IMR-90 (cell line): ENCODE data around the gene CSE1L. TPM values are rescaled to one million over a fixed set of nuclear protein-coding genes. Genes with fewer than 3 reads are reported as not detected.
"Not testable (repeated sequence)": the region's sequence is repeated elsewhere in the genome, so short reads cannot be mapped to it uniquely, and the experiment has no call there.

Experiments used
- ATAC-seq: fragments of 200-7000 bp; cut with Tn5 transposase; 2 replicates; pipeline ENCODE4 v1.9.1; 2020; ENCODE audit warnings: low read depth, mild to moderate bottlenecking, moderate library complexity
- BruUV-seq: library from RNA; stranded (reverse); fragments of 400-500 nt; replicated peaks from 2 replicates; lab custom pipeline; 2021; lab: Mats Ljungman, UMichigan
- CTCF ChIA-PET: fragments of 300-600 bp; formaldehyde crosslinking; extraction: SDS; loops from one replicate; lab custom pipeline; 2021; ENCODE audit warnings: antibody characterized with exemption; lab: Yijun Ruan, JAX
- POLR2A ChIA-PET: fragments of 300-600 bp; sonication (Branson Sonifier 250); formaldehyde crosslinking; loops from one replicate; lab custom pipeline; 2022; ENCODE audit warnings: antibody characterized with exemption; ENCODE audit not compliant: unreplicated experiment; lab: Charles Lee
- DNase-seq: peaks from one replicate; pipeline ENCODE4 v3.0.0; 2013
- H2AFZ ChIP-seq: replicated peaks from 2 replicates; pipeline ENCODE3; 2013; ENCODE audit warnings: low read length, mild to moderate bottlenecking; ENCODE audit not compliant: poor library complexity
- H2AK5ac ChIP-seq: 2 replicates; pipeline ENCODE4 v1.6.1; 2013; ENCODE audit warnings: low read depth, low read length, inconsistent platforms
- H2AK9ac ChIP-seq: replicated peaks from 2 replicates; pipeline ENCODE3; 2013; ENCODE audit warnings: mild to moderate bottlenecking, low read depth, low read length, moderate library complexity; ENCODE audit not compliant: poor library complexity
- H2BK120ac ChIP-seq: 2 replicates; pipeline ENCODE4 v1.6.1; 2013; ENCODE audit warnings: low read depth, low read length, inconsistent platforms
- H2BK15ac ChIP-seq: 3 replicates; pipeline ENCODE4 v1.6.1; 2013; ENCODE audit warnings: low read depth, low read length, inconsistent platforms
- H2BK20ac ChIP-seq: 2 replicates; pipeline ENCODE4 v1.6.1; 2013; ENCODE audit warnings: low read depth, mild to moderate bottlenecking, inconsistent platforms, low read length, moderate library complexity
- H2BK5ac ChIP-seq: 2 replicates; pipeline ENCODE4 v1.6.1; 2013; ENCODE audit warnings: mild to moderate bottlenecking, low read depth, low read length, inconsistent platforms; ENCODE audit not compliant: poor library complexity, severe bottlenecking
- H3K14ac ChIP-seq: replicated peaks from 2 replicates; pipeline ENCODE4 v1.6.1; 2013; ENCODE audit warnings: low read depth, low read length, inconsistent platforms
- H3K18ac ChIP-seq: 2 replicates; pipeline ENCODE4 v1.6.1; 2013; ENCODE audit warnings: low read depth, low read length, control low read depth
- H3K23ac ChIP-seq: 2 replicates; pipeline ENCODE4 v1.6.1; 2013; ENCODE audit warnings: low read depth, low read length, inconsistent platforms
- H3K27ac ChIP-seq: 2 replicates; pipeline ENCODE4 v1.5.1; 2013; ENCODE audit warnings: mild to moderate bottlenecking, control low read depth, low read length; ENCODE audit not compliant: insufficient read depth
- H3K27me3 ChIP-seq: 2 replicates; pipeline ENCODE4 v1.6.1; 2013; ENCODE audit warnings: low read length; ENCODE audit not compliant: control insufficient read depth, insufficient read depth
- H3K36me3 ChIP-seq: 2 replicates; pipeline ENCODE4 v1.6.1; 2013; ENCODE audit warnings: low read length, mixed read lengths; ENCODE audit not compliant: control insufficient read depth, insufficient read depth
- H3K4ac ChIP-seq: 2 replicates; pipeline ENCODE4 v1.6.1; 2013; ENCODE audit warnings: low read depth, low read length, inconsistent platforms
- H3K4me1 ChIP-seq: 2 replicates; pipeline ENCODE4 v1.6.1; 2013; ENCODE audit warnings: low read length, mixed read lengths; ENCODE audit not compliant: control insufficient read depth, insufficient read depth
- H3K4me2 ChIP-seq: 2 replicates; pipeline ENCODE4 v1.6.1; 2013; ENCODE audit warnings: low read depth, mild to moderate bottlenecking, control low read depth, low read length, moderate library complexity
- H3K4me3 ChIP-seq: 2 replicates; pipeline ENCODE4 v1.5.1; 2013; ENCODE audit warnings: low read depth, mild to moderate bottlenecking, control low read depth, low read length, moderate library complexity; ENCODE audit not compliant: insufficient read depth
- H3K56ac ChIP-seq: 2 replicates; pipeline ENCODE4 v1.6.1; 2013; ENCODE audit warnings: low read length, inconsistent platforms; ENCODE audit not compliant: insufficient read depth; ENCODE audit errors: extremely low read depth
- H3K79me1 ChIP-seq, 2 experiments: 2 replicates each; pipeline ENCODE4 v1.6.1; 2013; ENCODE audit warnings: low read length in 2 of 2, inconsistent platforms in 1 of 2, low read depth in 1 of 2
- H3K9ac ChIP-seq: 2 replicates; pipeline ENCODE4 v1.6.1; 2013; ENCODE audit warnings: low read depth, low read length, control low read depth
- H3K9me1 ChIP-seq: 2 replicates; pipeline ENCODE4 v1.6.1; 2013; ENCODE audit warnings: low read length, inconsistent platforms; ENCODE audit not compliant: insufficient read depth
- H3K9me3 ChIP-seq: 2 replicates; pipeline ENCODE4 v1.6.1; 2013; ENCODE audit warnings: low read length; ENCODE audit not compliant: control insufficient read depth, insufficient read depth
- H4K20me1 ChIP-seq: 2 replicates; pipeline ENCODE4 v1.6.1; 2013; ENCODE audit warnings: low read length, inconsistent platforms; ENCODE audit not compliant: insufficient read depth
- H4K5ac ChIP-seq: 2 replicates; pipeline ENCODE4 v1.6.1; 2013; ENCODE audit warnings: mild to moderate bottlenecking, low read depth, low read length, control low read depth
- H4K8ac ChIP-seq, 2 experiments: 2 replicates each; pipeline ENCODE4 v1.6.1; 2013; ENCODE audit warnings: low read depth in 2 of 2, low read length in 2 of 2, control low read depth in 1 of 2, inconsistent platforms in 1 of 2
- H4K91ac ChIP-seq: 2 replicates; pipeline ENCODE4 v1.6.1; 2013; ENCODE audit warnings: low read depth, low read length, inconsistent platforms; ENCODE audit not compliant: insufficient read depth
- CEBPB ChIP-seq: IDR thresholded peaks from 2 replicates; pipeline ENCODE4 v1.6.1; 2012; ENCODE audit warnings: low read depth, low read length, improper control_type of control experiment
- MAFK ChIP-seq: IDR thresholded peaks from 2 replicates; pipeline ENCODE4 v1.6.1; 2012; ENCODE audit warnings: low read depth, low read length, improper control_type of control experiment
- RCOR1 ChIP-seq: IDR thresholded peaks from 2 replicates; pipeline ENCODE4 v1.6.1; 2012; ENCODE audit warnings: mild to moderate bottlenecking, low read length, improper control_type of control experiment; ENCODE audit not compliant: insufficient replicate concordance
- RFX5 ChIP-seq: IDR thresholded peaks from 2 replicates; pipeline ENCODE4 v1.8.0; 2012; ENCODE audit warnings: low read depth, mild to moderate bottlenecking, low read length, moderate library complexity
- SMC3 ChIP-seq: fragments of 150-350 bp; IDR thresholded peaks from 2 replicates; pipeline ENCODE4 v1.6.1; 2016; ENCODE audit warnings: low read depth, mild to moderate bottlenecking, antibody characterized with exemption, low read length, moderate library complexity
- WGBS, 2 experiments: methylation state at CpG; one replicate each; pipeline versions ENCODE4 v1.1.5 to v1.1.7; 2013; ENCODE audit warnings: missing lambda C conversion rate in 2 of 2; ENCODE audit not compliant: insufficient read length in 1 of 2; ENCODE audit errors: extremely low coverage in 2 of 2; 5-methylcytosine and 5-hydroxymethylcytosine counted together
- dilution Hi-C: fragments of 300-500 bp; cut with HindIII; formaldehyde crosslinking; loops from one replicate; pipeline ENCODE4 v1.14.3; 2018; ENCODE audit warnings: low sequenced_read_pairs; ENCODE audit not compliant: unreplicated experiment
- in situ Hi-C: fragments of 300-500 bp; cut with MboI; formaldehyde crosslinking; loops from 3 replicates; pipeline ENCODE4 v1.14.3; 2019; ENCODE audit warnings: low sequenced_read_pairs, inconsistent platforms, mixed read lengths
- intact Hi-C: fragments of 100-400 bp; cut with micrococcal nuclease; formaldehyde crosslinking; loops from 2 replicates; pipeline ENCODE4 v1.10.0; 2022
- polyA plus RNA-seq, 3 experiments: library from polyadenylated mRNA; depleted of rRNA; stranded (reverse); fragments of >200 nt; gene quantifications; 2 replicates each; pipeline ENCODE4 v1.2.3, GENCODE V29; 2012; ENCODE audit warnings: low replicate concordance in 1 of 3
- total RNA-seq: library from RNA; depleted of rRNA; stranded (reverse); fragments of >200 nt; gene quantifications from 2 replicates; pipeline ENCODE4 v1.2.3, GENCODE V29; 2012
- TF ChIP-seq, protein P1 (sequence below): conservative IDR thresholded peaks from 2 replicates; pipeline ENCODE4 v1.5.1; 2012; ENCODE audit warnings: mild to moderate bottlenecking, low read depth, low read length, improper control_type of control experiment

CSE1L gene
- total and polyA plus RNA-seq, 2 of the 4 experiments (the other 2 are of a cell fraction): 34.3 to 81.7 TPM

DNA sequence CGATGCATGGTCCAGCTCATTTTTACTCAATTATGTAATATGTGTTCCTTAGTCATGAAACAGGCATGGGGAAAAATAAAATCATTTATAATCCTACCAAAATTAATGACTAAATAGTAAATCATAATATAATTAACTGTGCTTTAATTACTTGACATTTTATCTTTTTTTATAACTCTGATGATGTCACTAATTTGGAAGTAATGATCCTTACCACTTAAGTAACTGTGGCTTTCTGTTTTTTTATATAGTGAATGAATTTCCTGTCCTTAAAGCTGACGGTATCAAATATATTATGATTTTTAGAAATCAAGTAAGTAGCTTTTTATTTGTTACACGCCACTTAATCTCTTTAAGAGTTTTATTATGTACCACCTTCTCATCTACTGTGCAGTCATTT, 32.2 kb downstream of the CSE1L start:
- no peak overlapping the region for H3K18ac ChIP-seq

DNA sequence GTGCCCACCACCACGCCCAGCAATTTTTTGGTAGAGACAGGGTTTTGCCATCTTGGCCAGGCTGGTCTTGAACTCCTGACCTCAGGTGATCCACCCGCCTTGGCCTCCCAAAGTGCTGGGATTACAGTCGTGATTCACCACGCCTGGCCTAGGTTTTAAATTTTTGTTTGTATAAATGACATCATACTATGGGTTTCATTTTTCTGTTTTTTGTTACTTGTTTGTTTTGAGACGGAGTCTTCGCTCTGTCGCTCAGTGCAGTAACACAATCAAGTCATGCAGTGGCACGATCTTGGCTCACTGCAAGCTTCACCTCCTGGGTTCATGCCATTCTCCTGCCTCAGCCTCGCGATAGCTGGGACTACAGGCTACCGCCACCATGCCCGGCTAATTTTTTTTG, 36.2 kb downstream of the CSE1L start:
- H4K5ac ChIP-seq, H3K27me3 ChIP-seq, H2AK9ac ChIP-seq, H3K9ac ChIP-seq, H4K8ac ChIP-seq, H2BK5ac ChIP-seq, H2BK120ac ChIP-seq, H3K27ac ChIP-seq, intact Hi-C loops, H3K4ac ChIP-seq, DNase-seq, H3K4me3 ChIP-seq, H4K91ac ChIP-seq, H2BK15ac ChIP-seq, POLR2A ChIA-PET, dilution Hi-C loops, in situ Hi-C loops, H3K4me1 ChIP-seq, ATAC-seq, H2AK5ac ChIP-seq, H3K56ac ChIP-seq, H2AFZ ChIP-seq, H3K18ac ChIP-seq, H3K9me1 ChIP-seq, H2BK20ac ChIP-seq, H4K20me1 ChIP-seq, H3K14ac ChIP-seq, H3K23ac ChIP-seq, H3K9me3 ChIP-seq, BruUV-seq, H3K4me2 ChIP-seq: not testable (repeated sequence)
- Histone ChIP-seq H3K36me3 (peaks cover 40% of the 10 kb centered on the region), H3K79me1 (peaks cover 8 to 31% of the 10 kb centered on the region in 2 experiments; a peak in 2 of 4 replicates)
- WGBS, 2 experiments: 80% methylated on average over 1 of the region's 12 CpGs; no CpG with 5 or more reads in 1 of the 2 experiments
- CTCF ChIA-PET: interaction anchor here (0.7 kb wide), 1 partner anchor 58 kb away, joined by 9 read pairs; no protein-coding TSS in a partner anchor

More for the DNA sequence above, 32.2 kb downstream of the CSE1L start:
- no peak overlapping the region for H3K4me2 ChIP-seq
- no peaks in the 10 kb centered on the region for H3K9me1 ChIP-seq
- BruUV-seq: no TSS peak
- no peaks in the 10 kb centered on the region for H3K27me3 ChIP-seq
- no peak overlapping the region for H4K5ac ChIP-seq
- H3K4me1 ChIP-seq: no peaks in the 10 kb centered on the region
- POLR2A ChIA-PET: no interaction called here
- peaks cover 40% of the 10 kb centered on the region for H3K36me3 ChIP-seq
- no peak overlapping the region for H3K27ac ChIP-seq
- no peak for DNase-seq
- H3K56ac ChIP-seq: no peak overlapping the region
- WGBS, 2 experiments: no CpG with 5 or more reads among the region's 3 CpGs
- no peak overlapping the region for H3K4me3 ChIP-seq
- TF ChIP-seq, protein P1, sequence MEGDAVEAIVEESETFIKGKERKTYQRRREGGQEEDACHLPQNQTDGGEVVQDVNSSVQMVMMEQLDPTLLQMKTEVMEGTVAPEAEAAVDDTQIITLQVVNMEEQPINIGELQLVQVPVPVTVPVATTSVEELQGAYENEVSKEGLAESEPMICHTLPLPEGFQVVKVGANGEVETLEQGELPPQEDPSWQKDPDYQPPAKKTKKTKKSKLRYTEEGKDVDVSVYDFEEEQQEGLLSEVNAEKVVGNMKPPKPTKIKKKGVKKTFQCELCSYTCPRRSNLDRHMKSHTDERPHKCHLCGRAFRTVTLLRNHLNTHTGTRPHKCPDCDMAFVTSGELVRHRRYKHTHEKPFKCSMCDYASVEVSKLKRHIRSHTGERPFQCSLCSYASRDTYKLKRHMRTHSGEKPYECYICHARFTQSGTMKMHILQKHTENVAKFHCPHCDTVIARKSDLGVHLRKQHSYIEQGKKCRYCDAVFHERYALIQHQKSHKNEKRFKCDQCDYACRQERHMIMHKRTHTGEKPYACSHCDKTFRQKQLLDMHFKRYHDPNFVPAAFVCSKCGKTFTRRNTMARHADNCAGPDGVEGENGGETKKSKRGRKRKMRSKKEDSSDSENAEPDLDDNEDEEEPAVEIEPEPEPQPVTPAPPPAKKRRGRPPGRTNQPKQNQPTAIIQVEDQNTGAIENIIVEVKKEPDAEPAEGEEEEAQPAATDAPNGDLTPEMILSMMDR: no peak
- no peak for TF ChIP-seq RCOR1
- TF ChIP-seq SMC3: no peak
- TF ChIP-seq RFX5: no peak
- TF ChIP-seq CEBPB: no peak
- TF ChIP-seq MAFK: no peak
- H3K4ac ChIP-seq: no peak overlapping the region
- H2BK120ac ChIP-seq: no peak overlapping the region
- H3K9me3 ChIP-seq: no peaks in the 10 kb centered on the region
- H2BK5ac ChIP-seq: no peak overlapping the region
- H4K20me1 ChIP-seq: no peaks in the 10 kb centered on the region
- no peak overlapping the region for H4K8ac ChIP-seq
- H3K9ac ChIP-seq: no peak overlapping the region
- ATAC-seq: no peak
- H3K79me1 ChIP-seq: peaks cover 7 to 21% of the 10 kb centered on the region in 2 experiments
- in situ Hi-C loops: no loop called here
- dilution Hi-C loops: no loop called here
- no peak overlapping the region for H2AK5ac ChIP-seq
- intact Hi-C loops: loop anchor here (2.0 kb wide), 1 partner anchor 14 kb away; no protein-coding TSS in a partner anchor
- H2BK15ac ChIP-seq: no peak overlapping the region
- CTCF ChIA-PET: interaction anchor here (0.9 kb wide), 1 partner anchor 9 kb away, joined by 4 read pairs; no protein-coding TSS in a partner anchor
- no peak overlapping the region for H3K23ac ChIP-seq
- no peak overlapping the region for H3K14ac ChIP-seq
- no peak overlapping the region for H2AK9ac ChIP-seq
- no peak overlapping the region for H2BK20ac ChIP-seq
- H2AFZ ChIP-seq: no peak overlapping the region
- no peak overlapping the region for H4K91ac ChIP-seq
